Measurements from ENCODE around the gene FNDC3B.

Gene FNDC3B

DNA sequence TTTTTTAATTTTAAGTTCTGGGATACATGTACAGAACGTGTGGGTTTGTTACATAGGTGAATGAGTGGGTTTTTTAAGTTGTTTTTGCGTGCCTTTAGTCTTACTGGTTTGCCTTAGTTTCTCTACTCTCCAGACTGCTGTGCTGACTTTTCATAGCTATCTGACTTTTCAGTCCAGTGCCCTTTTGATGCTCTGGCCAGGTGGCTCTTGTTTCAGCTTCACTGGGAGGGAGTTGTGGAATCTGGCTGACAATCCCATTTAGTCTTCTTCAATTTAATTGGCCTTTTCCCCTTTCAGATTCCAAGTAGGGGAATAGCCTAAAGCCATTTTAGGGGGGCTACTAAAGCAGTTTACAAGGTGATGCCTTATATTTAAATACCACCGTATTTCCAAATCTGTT lies 30.1 kb downstream of the FNDC3B start:
- DNase-seq (ENCODE audit: low read depth, low spot score) = no peak

DNA sequence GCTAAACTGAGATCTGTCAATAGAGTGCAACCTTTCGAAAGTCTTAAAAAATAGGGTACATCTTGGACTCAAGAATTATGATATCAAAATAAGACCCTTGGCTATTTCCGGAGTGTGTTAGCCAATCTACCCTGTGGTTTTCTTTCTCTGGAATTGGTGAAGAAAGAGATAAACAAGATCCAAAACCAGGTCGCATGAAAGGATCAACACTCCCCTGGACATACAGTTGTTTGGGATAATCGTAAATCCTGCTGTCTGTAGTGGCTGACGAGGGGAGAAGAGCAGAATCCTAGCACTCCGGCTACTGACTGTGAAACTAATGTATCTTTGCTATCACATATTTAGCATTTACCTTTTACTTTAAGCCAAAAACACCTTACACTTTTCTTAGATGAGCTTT lies 30.9 kb downstream of the FNDC3B start:
- no peak for DNase-seq (ENCODE audit: low read depth, low spot score)
- no peak overlapping the region for H3K27ac ChIP-seq

More for the DNA sequence above, 30.1 kb downstream of the FNDC3B start:
- H3K27ac ChIP-seq = no peak overlapping the region

DNA sequence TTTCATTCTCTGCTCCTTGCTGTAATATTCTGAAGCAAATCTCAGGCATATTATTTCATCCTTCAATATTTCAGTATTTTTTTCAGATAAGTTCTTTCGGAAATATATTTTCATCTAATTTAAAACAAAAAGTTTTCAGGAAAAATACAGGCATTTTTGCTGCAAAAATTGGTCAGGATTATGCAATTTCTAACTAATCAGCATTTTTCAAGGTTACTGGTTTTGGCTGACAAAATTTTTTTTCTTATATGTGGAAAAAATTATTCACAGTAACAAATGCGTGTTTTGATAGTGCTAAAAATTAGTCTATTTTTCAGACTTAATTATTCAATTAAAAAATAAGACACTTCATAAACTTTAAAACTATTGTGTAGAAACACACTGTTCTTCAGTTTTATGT lies 31.4 kb downstream of the FNDC3B start:
- H3K27ac ChIP-seq = no peak overlapping the region
- no peak for DNase-seq (ENCODE audit: low read depth, low spot score)

DNA sequence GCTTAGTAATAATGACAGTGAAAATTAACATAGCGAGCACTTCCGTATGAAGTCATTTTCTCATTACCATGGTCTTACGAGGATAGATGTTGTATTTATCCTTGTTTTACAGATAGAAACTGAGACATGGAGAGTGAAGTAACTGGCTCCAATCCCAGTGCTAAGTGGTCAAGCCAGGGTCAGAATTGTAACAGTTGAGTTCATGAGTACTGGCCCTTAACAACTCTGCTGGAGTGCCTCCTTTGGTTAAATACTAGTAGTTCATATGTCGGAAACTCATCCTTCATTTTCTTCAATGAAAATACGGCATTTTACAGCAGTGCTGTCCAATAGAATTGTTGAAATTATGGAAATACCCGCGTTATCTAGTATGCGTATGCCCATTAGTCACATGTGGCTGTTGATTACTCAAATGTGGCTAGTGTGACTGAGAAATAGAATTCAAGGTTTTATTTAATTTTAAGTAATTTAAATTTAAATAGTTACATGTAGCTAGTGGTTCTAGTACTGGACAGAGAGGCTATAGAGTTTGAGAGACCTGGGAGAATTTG lies 32.5 kb downstream of the FNDC3B start:
- H3K27ac ChIP-seq = no peak overlapping the region
- DNase-seq (ENCODE audit: low read depth, low spot score) = no peak

DNA sequence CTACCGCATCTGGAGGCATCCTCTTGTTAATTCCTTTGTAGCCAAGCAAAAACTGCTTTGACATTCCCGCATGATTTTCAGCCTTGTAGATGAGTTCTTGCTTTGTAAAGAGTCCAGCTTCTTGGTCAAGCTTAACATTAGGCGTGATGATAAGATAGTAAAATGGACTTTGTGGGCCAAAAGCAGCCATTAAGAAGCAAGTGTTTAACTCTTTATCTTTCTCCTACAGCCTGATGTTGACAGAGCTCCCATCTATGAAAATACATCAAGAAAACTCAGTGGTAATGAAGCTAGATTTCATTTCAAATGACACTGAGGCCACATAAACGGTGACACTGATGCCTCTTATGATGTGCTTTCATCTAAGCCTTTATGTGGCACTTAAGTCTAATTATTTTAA lies 33.2 kb downstream of the FNDC3B start:
- DNase-seq (ENCODE audit: low read depth, low spot score) = no peak
- no peak overlapping the region for H3K27ac ChIP-seq

DNA sequence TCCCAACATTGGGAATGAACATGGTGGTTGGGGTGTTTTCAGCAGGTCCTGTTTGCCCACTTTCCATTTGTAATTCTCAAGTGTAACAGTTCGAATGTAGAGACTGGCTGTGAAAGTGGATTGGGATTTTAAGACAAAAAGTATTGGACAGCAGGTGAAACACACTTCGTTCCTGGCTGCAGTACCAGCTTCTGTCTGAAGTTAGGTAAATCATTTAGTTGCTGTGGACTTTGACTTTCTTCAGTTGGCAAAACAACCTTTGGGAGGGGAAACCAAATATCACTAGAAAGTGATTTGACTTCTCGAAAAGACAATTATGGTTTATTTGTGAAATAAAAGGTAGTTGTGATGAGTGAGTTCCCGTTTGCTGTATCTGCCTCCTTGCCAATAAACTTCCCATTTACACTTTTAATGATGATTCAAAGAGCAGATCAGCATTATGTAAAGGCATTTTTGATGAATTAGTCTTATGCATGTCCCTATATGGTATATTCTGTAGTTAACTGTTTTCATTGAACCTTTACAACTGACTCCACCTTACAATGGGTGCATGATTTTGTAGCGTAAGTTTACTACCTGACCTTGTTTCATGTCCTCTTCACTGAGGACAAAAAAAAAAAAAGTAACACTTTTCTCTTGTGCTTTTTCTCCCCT lies 34.0 kb downstream of the FNDC3B start:
- H3K27ac ChIP-seq = no peak overlapping the region
- no peak for DNase-seq (ENCODE audit: low read depth, low spot score)

DNA sequence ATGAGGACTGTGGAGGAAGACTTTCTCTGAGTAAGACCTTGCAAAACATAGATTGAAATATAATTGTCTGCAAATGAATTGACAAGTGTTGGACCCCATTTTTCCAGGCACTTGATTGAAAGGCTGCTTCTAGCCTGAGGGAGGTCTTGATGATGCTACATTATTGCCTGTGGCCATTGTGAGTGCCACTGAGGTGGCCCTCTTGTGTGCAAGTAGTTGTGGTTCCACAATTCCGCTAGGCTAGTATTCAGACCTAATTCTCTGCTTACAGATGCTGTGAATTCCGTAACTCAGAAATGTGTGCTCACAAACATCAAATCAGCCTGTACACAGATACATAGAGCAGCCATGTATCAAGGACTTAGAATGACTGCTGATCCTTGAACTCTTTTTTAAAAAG lies 34.7 kb downstream of the FNDC3B start:
- no peak for DNase-seq (ENCODE audit: low read depth, low spot score)
- no peak overlapping the region for H3K27ac ChIP-seq

DNA sequence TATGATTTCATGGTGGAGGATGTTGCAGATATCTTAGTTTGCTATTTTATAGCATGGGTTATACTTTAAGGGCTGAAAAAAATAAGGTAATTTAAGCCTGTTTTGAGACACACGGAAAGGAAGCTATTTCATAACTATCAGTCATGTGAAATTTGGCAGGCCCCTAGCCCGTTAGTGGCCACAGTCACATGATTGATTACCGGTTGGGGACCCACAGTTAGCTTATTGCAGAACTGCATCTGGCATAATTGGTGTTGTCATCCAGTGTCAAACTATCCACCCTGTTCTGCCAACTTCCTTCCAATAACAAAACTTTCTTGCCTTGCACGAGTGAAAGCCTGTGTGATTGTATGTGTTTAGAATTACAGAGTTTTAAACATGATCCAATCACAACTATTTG lies 35.2 kb downstream of the FNDC3B start:
- no peak overlapping the region for H3K27ac ChIP-seq
- no peak for DNase-seq (ENCODE audit: low read depth, low spot score)

DNA sequence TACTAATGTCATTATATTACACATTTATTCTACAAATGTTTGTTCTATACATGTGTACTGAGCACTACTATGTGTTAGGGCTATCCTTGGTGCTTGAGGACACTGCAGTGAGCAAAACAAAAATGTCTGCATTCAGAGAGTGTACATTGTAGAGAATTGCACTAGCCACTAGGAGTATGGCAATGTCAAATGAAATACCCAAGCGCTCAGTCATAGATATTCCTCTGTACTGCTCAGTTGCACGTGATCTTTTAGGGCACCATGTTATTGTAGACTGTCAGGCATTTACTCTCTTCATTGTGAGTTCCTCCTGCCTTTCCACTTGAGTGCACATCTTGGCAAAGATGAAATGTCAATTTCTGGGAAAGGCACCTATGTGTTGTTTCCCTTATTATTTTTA lies 36.8 kb downstream of the FNDC3B start:
- no peak for DNase-seq (ENCODE audit: low read depth, low spot score)
- no peak overlapping the region for H3K27ac ChIP-seq

DNA sequence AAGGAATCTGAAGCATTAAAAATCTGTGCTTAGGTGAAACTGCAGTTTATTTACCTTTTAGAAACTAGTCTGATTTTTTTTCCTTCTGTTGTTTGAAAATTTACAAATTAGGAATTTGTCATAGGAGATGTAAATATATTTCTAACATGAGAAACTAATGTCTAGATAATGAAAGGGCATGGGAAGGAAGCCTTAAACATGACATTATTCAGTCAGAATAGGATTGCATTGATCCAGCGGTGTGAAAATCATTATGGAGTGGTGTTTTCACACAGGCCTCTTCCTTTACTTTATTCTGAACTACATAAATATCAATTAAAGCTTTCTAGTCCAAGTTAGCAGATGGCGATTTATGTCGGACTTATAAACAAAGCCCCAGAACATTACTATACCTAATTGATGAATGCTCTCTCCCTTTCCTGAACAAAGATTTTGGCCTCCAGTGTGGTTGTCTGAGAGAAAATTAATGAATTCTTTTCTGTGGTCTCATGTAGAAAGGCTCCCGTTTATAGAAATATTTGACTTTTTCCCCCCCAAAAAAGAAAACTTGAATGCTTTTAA lies 37.9 kb downstream of the FNDC3B start:
- no peak for DNase-seq (ENCODE audit: low read depth, low spot score)
- H3K27ac ChIP-seq = no peak overlapping the region

DNA sequence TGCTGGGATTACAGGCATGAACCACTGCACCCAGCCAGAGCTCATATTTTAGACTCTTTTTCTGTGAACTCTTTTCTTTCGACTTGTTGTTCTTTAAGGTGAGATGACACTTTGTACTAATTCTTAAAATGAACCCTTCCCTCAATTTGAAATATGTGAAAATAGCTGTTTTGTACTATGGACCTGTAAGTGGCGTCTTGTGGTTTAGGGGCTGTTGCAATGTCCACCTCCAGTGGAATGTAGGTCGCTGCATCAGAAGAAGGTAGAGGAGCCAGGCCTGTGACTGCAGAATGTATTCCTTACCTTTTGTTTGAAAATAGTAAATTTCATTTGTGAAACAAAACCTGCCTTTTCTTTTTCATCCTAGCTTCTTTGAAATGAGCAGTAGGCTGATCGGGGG lies 38.9 kb downstream of the FNDC3B start:
- no peak for DNase-seq (ENCODE audit: low read depth, low spot score)
- H3K27ac ChIP-seq = no peak overlapping the region

DNA sequence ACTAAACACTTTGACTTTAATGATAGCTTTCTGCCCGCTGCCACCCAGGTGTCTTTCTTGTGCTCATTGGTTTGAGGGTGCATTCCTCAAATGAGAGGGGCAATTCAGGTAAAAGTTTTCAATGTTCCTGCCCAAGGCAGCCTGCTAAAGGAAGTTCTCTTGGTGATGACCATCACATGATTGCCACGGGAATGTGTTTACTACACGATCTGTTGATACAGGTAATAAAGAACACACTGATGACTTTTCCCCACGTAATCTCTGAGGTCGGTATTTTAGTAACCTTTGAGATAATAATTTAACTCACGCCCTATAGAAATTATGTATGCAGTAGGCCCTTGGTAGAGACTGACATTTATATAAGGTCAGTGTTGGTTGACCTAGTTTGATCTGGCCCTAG lies 39.3 kb downstream of the FNDC3B start:
- H3K27ac ChIP-seq = no peak overlapping the region
- no peak for DNase-seq (ENCODE audit: low read depth, low spot score)

DNA sequence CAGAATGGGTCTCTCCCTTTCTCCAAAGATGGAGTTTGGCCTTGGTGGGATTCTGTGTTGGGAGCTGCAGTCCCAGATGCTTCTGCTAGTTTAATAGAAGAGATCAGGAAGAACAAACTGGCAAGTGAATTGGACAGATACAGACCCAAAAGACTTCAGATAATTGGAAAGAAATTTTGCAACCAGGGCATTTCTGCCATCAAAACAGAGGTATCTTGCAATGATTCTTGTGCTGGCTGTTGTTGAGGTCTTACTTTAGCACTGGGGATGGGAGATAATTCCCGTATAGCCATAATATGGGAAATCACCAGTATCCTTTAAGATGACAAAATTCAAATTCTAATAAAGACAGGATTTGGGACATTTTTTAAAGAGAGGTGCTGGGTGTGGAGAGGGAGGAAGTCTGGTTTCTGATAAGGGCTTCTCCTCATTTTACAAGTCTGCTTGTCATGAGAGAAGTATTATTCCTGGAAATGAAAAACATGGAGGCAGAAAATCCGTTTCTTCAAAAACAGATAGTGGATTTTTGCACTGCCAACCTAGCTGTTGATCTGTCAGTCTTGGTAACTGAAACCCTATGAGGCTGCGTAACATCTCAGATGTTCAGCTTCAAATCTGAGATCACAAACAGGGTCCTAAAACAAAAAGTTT lies 40.1 kb downstream of the FNDC3B start:
- no peak overlapping the region for H3K27ac ChIP-seq
- DNase-seq (ENCODE audit: low read depth, low spot score) = no peak

DNA sequence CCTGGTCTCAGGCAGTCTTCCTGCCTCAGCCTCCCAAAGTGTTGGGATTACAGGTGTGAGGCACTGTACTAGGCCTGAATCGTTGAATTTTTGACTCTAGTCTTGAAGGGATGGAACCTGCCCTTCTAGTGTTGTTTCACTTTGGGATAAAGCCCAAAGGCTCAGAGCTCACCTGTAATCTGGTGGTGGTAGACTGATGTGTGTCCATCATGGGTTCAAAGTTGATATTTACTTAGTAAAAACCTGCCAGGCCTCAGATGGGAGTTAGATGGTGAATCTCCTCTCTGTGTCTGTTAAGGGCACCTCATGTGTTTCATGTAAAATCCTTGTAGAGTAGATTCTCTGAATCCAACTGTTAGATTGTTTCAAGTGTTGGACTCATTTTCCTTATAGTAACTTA lies 41.1 kb downstream of the FNDC3B start:
- no peak overlapping the region for H3K27ac ChIP-seq

DNA sequence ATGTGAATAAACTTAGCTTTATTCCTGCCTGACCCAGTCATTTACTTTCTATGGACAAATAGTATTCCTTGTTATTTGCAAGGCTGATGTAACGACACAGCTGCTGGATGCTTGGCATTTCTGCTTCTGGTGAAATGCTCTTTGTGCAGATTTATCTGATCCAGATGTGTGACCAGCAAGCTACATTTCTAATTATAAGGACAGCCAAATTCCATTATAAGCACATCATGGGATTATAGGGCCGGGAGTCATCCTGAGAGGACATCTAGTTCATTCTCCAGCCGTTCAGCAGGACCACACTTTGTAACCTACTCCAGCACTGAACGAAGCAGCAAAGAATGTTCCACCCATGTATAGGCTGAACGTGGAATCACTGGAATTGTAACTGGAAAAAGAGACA lies 42.9 kb downstream of the FNDC3B start:
- DNase-seq (ENCODE audit: low read depth, low spot score) = no peak
- no peak overlapping the region for H3K27ac ChIP-seq

More for the DNA sequence above, 41.1 kb downstream of the FNDC3B start:
- no peak for DNase-seq (ENCODE audit: low read depth, low spot score)

DNA sequence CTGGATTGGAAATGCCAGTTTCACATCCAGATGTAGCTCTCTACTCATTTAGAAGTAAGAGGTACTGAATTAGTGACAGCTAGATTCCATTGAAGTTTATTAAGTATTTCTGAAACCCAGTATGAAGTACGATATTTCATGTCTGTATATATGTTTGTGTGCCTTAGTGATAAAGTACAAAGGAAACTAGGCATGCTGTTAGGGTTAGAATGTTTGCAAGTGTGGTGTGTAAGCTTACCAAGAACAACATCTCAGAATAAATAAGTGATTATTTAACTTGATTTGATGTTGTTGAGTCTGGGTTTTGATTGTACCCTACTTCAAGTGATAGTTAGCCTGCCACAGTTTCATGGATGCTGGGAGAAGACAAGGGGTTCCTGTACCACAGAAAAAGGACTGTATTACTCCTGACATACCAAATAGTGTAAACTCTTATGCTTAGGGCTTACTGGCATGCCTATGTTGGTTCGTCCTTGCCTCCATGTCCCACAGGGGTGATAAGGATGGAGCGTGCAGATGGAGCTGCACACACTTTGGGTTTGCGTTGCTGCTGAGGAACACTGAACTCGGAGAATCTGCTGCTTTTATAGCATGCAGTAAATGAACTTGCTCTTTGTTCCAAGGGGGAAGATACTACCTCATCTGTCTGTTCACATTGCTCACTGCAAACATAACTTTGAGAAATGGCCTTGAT lies 43.6 kb downstream of the FNDC3B start:
- H3K27ac ChIP-seq = no peak overlapping the region
- DNase-seq (ENCODE audit: low read depth, low spot score) = no peak

DNA sequence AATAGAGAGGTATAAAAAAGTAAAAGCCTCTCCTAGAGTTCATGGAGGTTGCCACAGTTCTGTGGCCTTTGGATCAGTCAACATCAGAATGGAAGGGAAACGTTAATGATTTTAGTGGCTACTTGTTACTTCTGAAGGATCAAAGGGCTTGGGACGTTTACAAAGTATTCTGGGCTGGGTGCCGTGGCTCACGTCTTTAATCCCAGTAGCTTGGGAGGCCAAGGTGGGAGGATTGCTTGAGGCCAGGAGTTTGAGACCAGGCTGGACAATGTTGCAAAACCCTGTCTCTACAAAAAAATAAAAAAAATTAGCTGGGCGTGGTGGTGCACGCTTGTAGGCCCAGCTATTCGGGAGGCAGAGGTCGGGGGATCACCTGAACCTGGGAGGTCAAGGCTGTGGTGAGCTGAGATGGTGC lies 44.6 kb downstream of the FNDC3B start:
- no peak for DNase-seq (ENCODE audit: low read depth, low spot score)
- H3K27ac ChIP-seq = no peak overlapping the region

DNA sequence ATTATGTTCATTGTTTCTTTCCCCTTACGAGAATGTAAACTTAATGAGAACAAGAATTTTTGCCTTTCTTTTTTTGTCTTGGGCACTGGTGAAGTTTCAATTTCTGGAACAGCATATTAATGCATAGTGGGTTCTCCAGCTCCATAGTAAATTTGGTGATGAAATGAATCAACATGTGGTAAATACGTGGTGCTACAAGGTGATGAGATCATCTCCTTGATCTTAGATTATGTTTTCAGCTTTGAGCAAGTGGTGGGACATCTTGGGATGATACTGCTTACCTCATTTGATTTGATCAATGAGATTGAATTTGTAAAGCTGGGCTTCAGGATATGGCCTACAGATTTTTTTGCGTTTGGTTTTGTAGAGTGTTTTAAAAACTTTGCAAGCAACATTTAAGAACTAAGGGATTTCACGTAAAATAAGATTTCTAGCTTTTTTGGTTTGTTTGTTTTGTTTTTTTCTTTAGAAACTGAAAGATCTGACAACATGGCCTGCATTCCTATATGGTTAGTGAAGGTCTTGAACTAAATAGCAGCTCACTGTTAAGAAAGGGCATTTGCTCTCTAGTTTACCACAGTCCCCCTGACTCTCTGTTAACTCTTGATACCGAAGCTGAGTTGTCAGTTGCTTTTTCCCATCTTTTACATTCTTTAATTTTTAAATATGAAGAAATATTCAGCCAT lies 45.6 kb downstream of the FNDC3B start:
- peak overlapping the region; percentile 90 for H3K27ac ChIP-seq
- no peak for DNase-seq (ENCODE audit: low read depth, low spot score)

DNA sequence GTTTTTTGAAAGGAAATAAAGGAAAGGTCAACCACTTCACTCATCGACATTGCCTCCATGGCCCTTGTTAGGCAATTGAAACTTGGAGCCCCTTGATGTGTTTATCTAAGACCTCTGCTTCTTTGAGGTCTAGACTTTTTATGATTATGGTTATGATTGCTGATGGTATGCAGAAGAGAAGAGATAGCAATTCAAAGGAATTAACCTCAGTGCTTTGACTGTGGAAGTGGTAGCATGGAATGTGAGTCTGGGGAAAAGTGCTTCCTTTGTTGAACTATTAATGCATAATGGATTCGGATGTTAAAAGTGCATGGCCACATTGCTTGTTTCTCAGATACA lies 46.1 kb downstream of the FNDC3B start:
- no peak for DNase-seq (ENCODE audit: low read depth, low spot score)
- H3K27ac ChIP-seq = peak overlapping the region; percentile 90

DNA sequence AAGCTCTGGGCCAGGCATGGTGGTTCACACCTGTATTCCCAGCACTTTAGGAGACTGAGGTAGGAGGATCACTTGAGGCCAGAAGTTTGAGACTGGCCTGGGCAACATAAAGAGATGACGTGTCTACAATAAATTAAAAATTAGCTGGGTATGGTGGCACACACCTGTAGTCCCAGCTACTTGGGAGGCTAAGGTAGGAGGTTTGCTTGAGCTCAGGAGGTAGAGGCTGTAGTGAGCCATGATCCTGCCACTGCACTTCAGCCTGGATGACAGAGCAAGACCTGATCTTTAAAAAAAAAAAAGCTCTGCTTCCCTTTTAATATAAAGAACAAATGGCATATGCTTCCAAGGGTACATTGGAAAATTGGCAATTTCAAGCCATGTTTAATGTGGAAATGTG lies 46.7 kb downstream of the FNDC3B start:
- no peak for DNase-seq (ENCODE audit: low read depth, low spot score)
- H3K27ac ChIP-seq = peak overlapping the region; percentile 90

DNA sequence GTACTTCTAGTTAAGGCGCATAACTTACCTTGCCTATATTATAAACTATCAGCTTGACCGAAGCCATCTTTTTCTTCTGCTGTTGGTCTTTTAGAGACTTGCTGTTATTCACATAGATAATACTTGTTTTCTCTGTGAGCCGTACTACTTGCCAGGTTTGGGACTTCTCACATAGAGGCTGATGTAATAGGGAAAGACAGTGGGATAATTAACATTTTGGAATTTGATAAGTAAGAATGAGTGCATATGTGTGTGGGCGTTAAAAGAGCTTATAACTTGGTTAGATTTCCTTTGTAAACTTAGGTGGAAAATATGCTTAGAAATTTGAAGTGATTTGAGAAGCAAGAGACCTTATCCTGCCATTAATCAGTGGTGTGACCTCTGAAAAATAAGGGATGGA lies 47.8 kb downstream of the FNDC3B start:
- H3K27ac ChIP-seq = peak overlapping the region; percentile 90
- DNase-seq (ENCODE audit: low read depth, low spot score) = no peak

Measured in epithelial cell of prostate (primary cell).